Fibroblast of villous mesenchyme (primary cell): ENCODE data around the gene ANXA4. TPM values are rescaled to one million over a fixed set of nuclear protein-coding genes. Genes with fewer than 3 reads are reported as not detected.

Experiments
- DNase-seq: peaks from one replicate; pipeline ENCODE4 v3.0.0-alpha.2; 2010; ENCODE audit warnings: low read depth
- H3K4me3 ChIP-seq: 2 replicates; pipeline ENCODE4 v1.5.1; 2011; ENCODE audit warnings: low read depth, mild to moderate bottlenecking, low read length
- small RNA-seq: library from RNA; depleted of rRNA; stranded (forward); fragments of <200 nt; gene quantifications from one replicate; pipeline ENCODE3, GENCODE V24; 2012
- total RNA-seq: library from RNA; depleted of rRNA; stranded (reverse); fragments of >200 nt; gene quantifications from 2 replicates; pipeline ENCODE4 v1.2.3, GENCODE V29; 2012
- TF ChIP-seq, protein P1 (sequence below): IDR thresholded peaks from 2 replicates; pipeline ENCODE4 v1.5.1; 2012; ENCODE audit warnings: low read depth, mild to moderate bottlenecking, low read length; ENCODE audit not compliant: insufficient read depth

Gene ANXA4
- total RNA-seq, 1 donor: 35.8 TPM

DNA sequence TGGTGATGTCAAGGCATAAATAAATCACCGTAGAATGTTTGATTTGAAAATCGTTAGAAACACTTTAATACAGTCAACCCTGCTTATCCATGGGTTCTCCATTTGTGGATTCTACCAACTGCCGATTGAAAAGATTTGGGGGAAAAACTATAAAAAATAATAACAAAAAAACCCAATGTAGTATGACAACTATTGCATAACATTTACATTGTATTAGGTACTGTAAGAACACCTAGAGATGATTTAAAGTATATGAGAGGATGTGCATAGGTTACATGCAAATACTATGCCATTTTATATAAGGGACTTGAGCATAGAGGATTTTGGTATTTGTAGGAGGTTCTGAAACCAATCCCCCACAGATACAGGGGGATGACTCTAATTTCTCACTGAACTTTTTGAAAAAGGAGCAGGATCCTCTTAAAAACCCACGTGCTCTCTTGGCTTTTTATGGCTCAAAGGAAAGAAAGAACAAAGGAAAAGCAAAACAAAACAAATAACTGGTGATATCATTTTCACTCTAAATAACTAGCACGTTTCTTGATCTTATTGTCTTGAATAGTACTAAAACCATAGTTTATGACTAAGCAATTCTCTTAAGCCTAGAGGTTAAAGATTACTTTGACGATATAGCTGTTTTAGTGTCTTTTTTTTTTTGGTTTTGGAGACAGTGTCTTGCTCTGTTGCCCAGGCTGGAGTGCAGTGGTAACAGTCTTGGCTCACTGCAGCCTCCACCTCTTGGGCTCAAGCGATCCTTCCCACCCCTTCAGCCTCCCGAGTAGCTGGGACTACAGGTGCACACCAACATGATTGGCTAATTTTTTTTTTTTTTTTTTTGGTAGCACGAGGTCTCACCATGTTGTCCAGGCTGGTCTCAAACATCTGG is 104.5 kb downstream of the ANXA4 start:
- H3K4me3 ChIP-seq: no peak overlapping the region
- TF ChIP-seq, protein P1, sequence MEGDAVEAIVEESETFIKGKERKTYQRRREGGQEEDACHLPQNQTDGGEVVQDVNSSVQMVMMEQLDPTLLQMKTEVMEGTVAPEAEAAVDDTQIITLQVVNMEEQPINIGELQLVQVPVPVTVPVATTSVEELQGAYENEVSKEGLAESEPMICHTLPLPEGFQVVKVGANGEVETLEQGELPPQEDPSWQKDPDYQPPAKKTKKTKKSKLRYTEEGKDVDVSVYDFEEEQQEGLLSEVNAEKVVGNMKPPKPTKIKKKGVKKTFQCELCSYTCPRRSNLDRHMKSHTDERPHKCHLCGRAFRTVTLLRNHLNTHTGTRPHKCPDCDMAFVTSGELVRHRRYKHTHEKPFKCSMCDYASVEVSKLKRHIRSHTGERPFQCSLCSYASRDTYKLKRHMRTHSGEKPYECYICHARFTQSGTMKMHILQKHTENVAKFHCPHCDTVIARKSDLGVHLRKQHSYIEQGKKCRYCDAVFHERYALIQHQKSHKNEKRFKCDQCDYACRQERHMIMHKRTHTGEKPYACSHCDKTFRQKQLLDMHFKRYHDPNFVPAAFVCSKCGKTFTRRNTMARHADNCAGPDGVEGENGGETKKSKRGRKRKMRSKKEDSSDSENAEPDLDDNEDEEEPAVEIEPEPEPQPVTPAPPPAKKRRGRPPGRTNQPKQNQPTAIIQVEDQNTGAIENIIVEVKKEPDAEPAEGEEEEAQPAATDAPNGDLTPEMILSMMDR: no peak
- DNase-seq: no peak

DNA sequence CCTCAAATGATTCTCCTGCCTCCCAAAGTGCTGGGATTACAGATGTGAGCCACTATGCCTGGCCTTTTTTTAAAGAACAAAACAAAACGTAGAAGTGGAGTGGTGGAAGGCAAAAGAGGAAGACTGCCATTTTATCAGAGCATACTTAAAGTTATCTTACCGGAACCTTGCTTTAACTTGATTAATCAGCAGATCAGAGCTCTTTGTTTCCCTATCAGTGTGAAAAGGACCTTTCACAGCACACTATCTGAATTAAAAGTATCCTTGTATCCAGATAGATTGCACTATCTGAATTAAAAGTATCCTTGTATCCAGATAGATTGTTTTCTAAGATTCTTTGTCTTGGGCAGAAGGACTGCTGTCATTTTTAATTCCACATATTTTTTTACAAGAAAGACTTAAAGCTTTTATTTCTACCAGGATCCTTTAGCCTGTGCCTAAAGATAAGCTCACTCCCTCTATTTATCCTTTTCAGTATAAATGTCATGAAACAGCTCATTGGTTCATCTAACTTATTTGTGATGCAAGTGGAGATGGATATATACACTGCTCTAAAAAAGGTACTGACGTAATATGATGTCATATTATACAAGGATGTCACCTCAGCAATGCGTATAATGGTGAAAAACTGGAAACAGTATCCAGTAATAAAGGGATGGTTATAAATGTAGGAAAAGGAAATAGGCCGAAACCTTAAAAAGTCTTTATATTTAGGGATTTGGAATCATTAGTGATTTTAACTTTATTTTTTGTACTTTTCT is 105.3 kb downstream of the ANXA4 start:
- no peak for DNase-seq
- TF ChIP-seq, protein P1: no peak
- no peak overlapping the region for H3K4me3 ChIP-seq

DNA sequence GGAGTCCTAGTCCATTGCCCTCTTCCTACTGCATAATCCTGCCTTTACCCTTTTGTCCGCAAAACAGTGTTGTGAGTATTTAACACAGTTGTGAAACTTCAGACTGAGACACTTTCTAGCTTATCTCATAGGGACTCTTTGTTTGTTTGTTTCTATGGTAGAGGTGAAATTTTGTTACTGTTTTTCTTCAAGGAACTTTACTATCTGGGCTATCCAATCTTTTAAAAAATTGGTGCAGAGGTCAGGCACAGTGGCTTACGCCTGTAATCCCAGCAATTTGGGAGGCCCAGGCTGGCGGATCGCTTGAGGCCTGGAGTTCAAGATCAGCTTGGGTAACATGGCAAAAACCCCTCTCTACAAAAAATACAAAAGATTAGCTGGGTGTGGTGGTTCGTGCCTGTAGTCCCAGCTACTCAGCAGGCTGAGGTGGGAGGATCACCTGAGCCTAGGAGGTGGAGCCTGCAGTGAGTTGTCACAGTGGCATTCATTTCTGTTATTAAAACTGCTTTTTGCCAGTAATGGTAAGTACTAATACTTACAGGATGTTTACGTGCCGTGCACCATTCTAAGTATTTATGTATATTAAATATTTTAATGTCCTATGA is 106.4 kb downstream of the ANXA4 start:
- no peak overlapping the region for H3K4me3 ChIP-seq
- peak; percentile 48 for DNase-seq
- TF ChIP-seq, protein P1: no peak

DNA sequence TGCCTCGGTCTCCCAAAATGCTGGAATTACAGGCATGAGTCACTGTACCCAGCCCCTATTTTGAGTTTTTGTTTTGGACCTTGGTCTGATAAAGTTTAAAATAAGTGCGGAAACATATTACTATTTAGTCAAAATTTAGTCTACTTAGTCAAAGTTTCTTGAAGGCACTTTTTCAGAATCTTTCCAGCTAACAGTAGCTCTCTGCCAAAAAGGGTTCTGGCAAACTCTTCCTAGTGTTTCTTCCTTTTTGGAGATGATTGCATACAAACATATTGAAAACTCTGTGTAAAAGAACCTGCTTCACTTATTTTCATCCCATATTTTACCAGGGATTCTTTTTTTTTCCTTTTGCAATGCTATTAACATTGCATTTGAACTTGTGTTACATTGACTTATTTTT is 116.3 kb downstream of the ANXA4 start:
- TF ChIP-seq, protein P1: no peak
- no peak for DNase-seq
- H3K4me3 ChIP-seq: no peak overlapping the region

DNA sequence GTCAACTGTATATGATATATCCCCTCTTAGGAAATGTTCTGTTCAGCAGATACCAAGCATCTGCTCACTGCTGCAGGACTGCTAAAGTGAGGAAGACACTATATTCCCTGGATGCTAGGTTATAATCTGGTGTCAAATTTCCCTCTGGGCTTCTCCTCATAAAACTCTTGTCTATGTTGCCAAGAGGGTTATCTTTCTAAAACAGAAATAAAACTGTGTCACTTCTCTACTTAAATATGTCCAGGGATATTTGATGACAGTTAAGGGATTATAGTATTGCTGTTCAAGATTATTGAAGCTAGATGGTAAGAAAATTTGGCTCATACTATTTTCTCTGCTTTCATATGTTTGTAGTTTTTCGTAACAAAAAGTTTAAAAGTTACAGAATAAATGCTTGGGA is 121.4 kb downstream of the ANXA4 start:
- no peak overlapping the region for H3K4me3 ChIP-seq
- TF ChIP-seq, protein P1: no peak
- DNase-seq: peak; percentile 7

Small RNA genes lying within 50 kb of the gene (small RNA-seq; reads per million reads assigned to genes)
- gene RPL23AP92: not detected

Other genes starting within 250 kb of the ANXA4 start
- gene AAK1, start 98.4 kb upstream of the ANXA4 start, total RNA-seq: 61.5 and 68.2 TPM in 2 replicates
- gene GMCL1, start 87.5 kb downstream of the ANXA4 start, total RNA-seq: 6.8 and 12.5 TPM in 2 replicates
- gene SNRNP27, start 151.8 kb downstream of the ANXA4 start, total RNA-seq: 35.8 and 44.9 TPM in 2 replicates
- 5.2 TPM in 2 replicates for gene MXD1, start 173.0 kb downstream of the ANXA4 start, total RNA-seq
- under 0.01 and 0.43 TPM in 2 replicates for gene ASPRV1, start 219.5 kb downstream of the ANXA4 start, total RNA-seq